GM12878 (cell line): ENCODE measurements around the gene SLC16A9. TPM values are rescaled to one million over a fixed set of nuclear protein-coding genes. Genes with fewer than 3 reads are reported as not detected.

Experiments
- ATAC-seq: fragments of 200-7000 bp; cut with Tn5 transposase; 3 replicates; pipeline ENCODE4 v1.9.1; 2020; ENCODE audit warnings: mild to moderate bottlenecking, moderate library complexity
- BruUV-seq: library from RNA; stranded (reverse); fragments of 400-500 nt; replicated peaks from 2 replicates; lab custom pipeline; 2021; lab: Mats Ljungman, UMichigan
- CTCF ChIA-PET: fragments of 300-600 bp; sonication (Branson Sonifier 250); formaldehyde crosslinking; extraction: SDS; loops from one replicate; lab custom pipeline; 2021; ENCODE audit warnings: inconsistent platforms; lab: Yijun Ruan, JAX
- POLR2A ChIA-PET: fragments of 350-600 bp; formaldehyde crosslinking; extraction: SDS; loops from one replicate; lab custom pipeline; 2021; ENCODE audit warnings: inconsistent platforms; lab: Charles Lee
- RAD21 ChIA-PET: fragments of 300-600 bp; sonication (Branson Sonifier 250); formaldehyde crosslinking; loops from one replicate; lab custom pipeline; 2023; ENCODE audit warnings: antibody characterized with exemption; ENCODE audit not compliant: unreplicated experiment; lab: Charles Lee
- SMC1A ChIA-PET: fragments of 300-600 bp; sonication (Branson Sonifier 250); formaldehyde crosslinking; loops from one replicate; lab custom pipeline; 2023; ENCODE audit not compliant: unreplicated experiment, uncharacterized antibody; lab: Charles Lee
- DNase-seq: peaks from one replicate; pipeline ENCODE4 v3.0.0-alpha.2; 2011; ENCODE audit warnings: low read depth, low spot score
- FAIRE-seq: peaks from 3 replicates; lab custom pipeline; 2011; peaks lifted over from hg19 to GRCh38; lab: Jason Lieb, UNC
- H2AFZ ChIP-seq: 2 replicates; pipeline ENCODE4 v1.6.0; 2011; ENCODE audit warnings: low read depth, low read length, control low read depth; ENCODE audit not compliant: control insufficient read depth
- H3K27ac ChIP-seq: 2 replicates; pipeline ENCODE4 v1.5.1; 2011; ENCODE audit warnings: control low read depth; ENCODE audit not compliant: control insufficient read depth, insufficient read depth
- H3K27me3 ChIP-seq, 2 experiments: replicated peaks in 1 of 2; 2 replicates each; pipeline versions ENCODE4 v1.6.0 to v1.6.1; 2011; ENCODE audit warnings: low read length in 1 of 2; ENCODE audit not compliant: control insufficient read depth in 2 of 2, insufficient read depth in 2 of 2
- H3K36me3 ChIP-seq, 2 experiments: 2 replicates each; pipeline ENCODE4 v1.5.1; 2011; ENCODE audit warnings: low read length in 1 of 2; ENCODE audit not compliant: control insufficient read depth in 2 of 2, insufficient read depth in 2 of 2
- H3K4me1 ChIP-seq: 2 replicates; pipeline ENCODE4 v1.6.1; 2011; ENCODE audit warnings: mild to moderate bottlenecking, low read length, moderate library complexity, mixed read lengths; ENCODE audit not compliant: control insufficient read depth, insufficient read depth
- H3K4me2 ChIP-seq: 2 replicates; pipeline ENCODE4 v1.6.0; 2011; ENCODE audit warnings: control low read depth; ENCODE audit not compliant: control insufficient read depth, insufficient read depth
- H3K4me3 ChIP-seq: fragments of 200-600 bp; sonication (generic); 2 replicates; pipeline ENCODE4 v1.5.1; 2016
- H3K79me2 ChIP-seq: 2 replicates; pipeline ENCODE4 v1.6.0; 2011; ENCODE audit warnings: low read length; ENCODE audit not compliant: control insufficient read depth, insufficient read depth
- H3K9ac ChIP-seq: 2 replicates; pipeline ENCODE4 v1.8.0; 2011; ENCODE audit warnings: low read length, control low read depth, mixed read lengths; ENCODE audit not compliant: control insufficient read depth, insufficient read depth
- H3K9me3 ChIP-seq: replicated peaks from 3 replicates; pipeline ENCODE4 v1.5.1; 2011; ENCODE audit warnings: mild to moderate bottlenecking, low read length; ENCODE audit not compliant: control insufficient read depth, insufficient read depth
- H4K20me1 ChIP-seq: 2 replicates; pipeline ENCODE4 v1.6.0; 2011; ENCODE audit not compliant: control insufficient read depth, insufficient read depth
- BMI1 ChIP-seq: fragments of 450-650 bp; IDR thresholded peaks from 2 replicates; pipeline ENCODE4 v1.6.1; 2016; ENCODE audit warnings: mild to moderate bottlenecking, moderate library complexity, borderline replicate concordance
- BRCA1 ChIP-seq: IDR thresholded peaks from 2 replicates; pipeline ENCODE4 v1.6.1; 2011; ENCODE audit warnings: low read depth, low read length, improper control_type of control experiment
- CBX5 ChIP-seq: sonication (generic); IDR thresholded peaks from 2 replicates; pipeline ENCODE4 v1.6.1; 2016; ENCODE audit warnings: low read depth, moderate library complexity, mild to moderate bottlenecking, inconsistent platforms
- DPF2 ChIP-seq: fragments of 450-650 bp; IDR thresholded peaks from 2 replicates; pipeline ENCODE4 v1.6.1; 2017; ENCODE audit warnings: mild to moderate bottlenecking
- IKZF2 ChIP-seq, 2 experiments: fragments of 450-650 bp; IDR thresholded peaks; 2 replicates each; pipeline ENCODE4 v1.6.1; 2017; ENCODE audit warnings: mild to moderate bottlenecking in 2 of 2, moderate library complexity in 2 of 2
- IRF4 ChIP-seq: IDR thresholded peaks from 2 replicates; pipeline ENCODE4 v1.6.1; 2011; ENCODE audit warnings: low read depth, low read length
- KDM1A ChIP-seq: fragments of 200-600 bp; sonication (generic); IDR thresholded peaks from 2 replicates; pipeline ENCODE4 v1.6.1; 2016; ENCODE audit warnings: borderline replicate concordance
- NBN ChIP-seq: fragments of 450-650 bp; IDR thresholded peaks from 2 replicates; pipeline ENCODE4 v1.6.1; 2016
- RAD21 ChIP-seq: IDR thresholded peaks from 2 replicates; pipeline ENCODE4 v1.6.1; 2011; ENCODE audit warnings: mild to moderate bottlenecking, low read depth, low read length, moderate library complexity; ENCODE audit not compliant: insufficient read depth
- RFX5 ChIP-seq: IDR thresholded peaks from 2 replicates; pipeline ENCODE4 v1.6.1; 2011; ENCODE audit warnings: low read depth, low read length, improper control_type of control experiment
- SUZ12 ChIP-seq: fragments of 200-600 bp; sonication (generic); IDR thresholded peaks from one replicate; pipeline ENCODE4 v1.6.1; 2018; ENCODE audit warnings: antibody characterized with exemption, mild to moderate bottlenecking; ENCODE audit not compliant: unreplicated experiment
- TBL1XR1 ChIP-seq: IDR thresholded peaks from 2 replicates; pipeline ENCODE4 v1.6.1; 2012; ENCODE audit warnings: low read depth, low read length, improper control_type of control experiment
- USF2 ChIP-seq: IDR thresholded peaks from 2 replicates; pipeline ENCODE4 v1.6.1; 2011; ENCODE audit warnings: low read depth, low read length, improper control_type of control experiment, borderline replicate concordance
- ZBTB40 ChIP-seq: fragments of 450-650 bp; IDR thresholded peaks from 2 replicates; pipeline ENCODE4 v1.6.1; 2016; ENCODE audit warnings: mild to moderate bottlenecking, moderate library complexity, borderline replicate concordance
- ZNF207 ChIP-seq: fragments of 450-650 bp; IDR thresholded peaks from 2 replicates; pipeline ENCODE4 v1.6.1; 2014; ENCODE audit warnings: antibody characterized with exemption, mild to moderate bottlenecking, borderline replicate concordance
- ZNF687 ChIP-seq: fragments of 450-650 bp; IDR thresholded peaks from 2 replicates; pipeline ENCODE4 v1.6.1; 2017; ENCODE audit warnings: mild to moderate bottlenecking, moderate library complexity
- ZSCAN29 ChIP-seq: fragments of 450-650 bp; IDR thresholded peaks from 2 replicates; pipeline ENCODE4 v1.6.1; 2017; ENCODE audit warnings: mild to moderate bottlenecking, moderate library complexity
- WGBS: methylation state at CpG from one replicate; pipeline ENCODE4 v1.1.6; 2016; ENCODE audit warnings: low lambda C conversion rate; ENCODE audit not compliant: insufficient replicate concordance, insufficient coverage; ENCODE audit errors: missing lambda C conversion rate; 5-methylcytosine and 5-hydroxymethylcytosine counted together
- in situ Hi-C: fragments of 300-500 bp; cut with MboI; formaldehyde crosslinking; loops from 9 replicates; pipeline ENCODE4 v1.14.3; 2018; ENCODE audit warnings: mixed read lengths
- intact Hi-C: fragments of 100-400 bp; cut with micrococcal nuclease; formaldehyde crosslinking; loops from one replicate; pipeline ENCODE4 v1.14.2; 2022; ENCODE audit not compliant: unreplicated experiment
- polyA plus RNA-seq, 11 experiments: library from polyadenylated mRNA; depleted of rRNA in 4 of 11; unstranded in 6 of 11; stranded (reverse) in 5 of 11; fragments of >200 nt; fragmentation: Nextera tagmentation in 4 of 11; fragmentation: Illumina TruSeq in 1 of 11; extraction: Ambion mirVana in 4 of 11; extraction: Trizol in 1 of 11; gene quantifications; 1 replicate in 1 of 11; 2 replicates in 10 of 11; pipeline versions ENCODE4 v1.2.1 to v1.2.3, GENCODE V29; 2011 to 2016; ENCODE audit warnings: inconsistent platforms in 2 of 11, missing spikeins in 2 of 11, low read depth in 1 of 11
- total RNA-seq, 4 experiments: library from RNA; depleted of rRNA in 3 of 4; stranded (reverse); fragments of >200 nt in 3 of 4; fragmentation: Illumina TruSeq in 1 of 4; extraction: Trizol in 1 of 4; gene quantifications; 2 replicates each; pipeline versions ENCODE4 v1.2.1 to v1.2.3, GENCODE V29; 2013 to 2021

SLC16A9 gene
- total and polyA plus RNA-seq, 10 of the 15 experiments (the other 5 are each of a cell fraction or from before 2014, with no cell fraction given): 0.86 to 6.2 (median 4.3) TPM

GRCh38 chr10:59704630-59705029 lies 5.0 kb downstream of the SLC16A9 start (continued):
- TF ChIP-seq ZNF687 (no peak), SUZ12 (no peak), IRF4 (no peak), BRCA1 (no peak), DPF2 (no peak)

GRCh38 chr10:59702347-59702746 lies 7.3 kb downstream of the SLC16A9 start:
- 34% methylated on average over 4 of the region's 4 CpGs for WGBS
- no peak for ATAC-seq
- TF ChIP-seq USF2: no peak
- TF ChIP-seq ZSCAN29: no peak
- TF ChIP-seq IKZF2 (IDR thresholded peaks at IDR 0.05): no peak
- no peak for TF ChIP-seq CBX5
- no peak for TF ChIP-seq NBN
- TF ChIP-seq BMI1: no peak
- TF ChIP-seq TBL1XR1: no peak
- no peak for TF ChIP-seq ZNF207
- no peak for TF ChIP-seq RAD21
- TF ChIP-seq RFX5: no peak
- TF ChIP-seq KDM1A: no peak
- TF ChIP-seq ZBTB40: no peak

More at GRCh38 chr10:59702347-59702746, 7.3 kb downstream of the SLC16A9 start:
- ChIA-PET RAD21 (no interaction called here), POLR2A (no interaction called here), SMC1A (no interaction called here), CTCF (interaction anchor here (0.7 to 1.2 kb wide), 3 partner anchors 15 to 101 kb away, joined by 3 read pairs; no protein-coding TSS in a partner anchor)
- H3K4me2 ChIP-seq: no peak overlapping the region
- H3K9ac ChIP-seq: no peak overlapping the region
- no peaks in the 10 kb centered on the region for H3K79me2 ChIP-seq
- no peak for FAIRE-seq
- H4K20me1 ChIP-seq: no peaks in the 10 kb centered on the region
- no peaks in the 10 kb centered on the region for H3K27me3 ChIP-seq
- no peak for DNase-seq
- no peaks in the 10 kb centered on the region for H3K36me3 ChIP-seq
- no TSS peak for BruUV-seq
- intact Hi-C loops: no loop called here
- no peaks in the 10 kb centered on the region for H3K9me3 ChIP-seq
- H3K27ac ChIP-seq: no peak overlapping the region
- H2AFZ ChIP-seq: no peak overlapping the region
- in situ Hi-C loops: no loop called here
- H3K4me1 ChIP-seq: no peaks in the 10 kb centered on the region
- no peak overlapping the region for H3K4me3 ChIP-seq
